ENCODE data around the gene HOXB7.

HOXB7 gene

GRCh38 chr17:48565022-48565554, 45.7 kb downstream of the HOXB7 start:
- DNase-seq: no peak

GRCh38 chr17:48564188-48565021, 46.4 kb downstream of the HOXB7 start:
- peak in 1 of 2 experiments; percentile 48 for DNase-seq

- no peak for DNase-seq
These were observed 47.0 kb downstream of the HOXB7 start for GRCh38 chr17:48563867-48564187.

GRCh38 chr17:48563385-48563838, 47.4 kb downstream of the HOXB7 start:
- no peak for DNase-seq

- no peak for DNase-seq
These were observed 47.9 kb downstream of the HOXB7 start for GRCh38 chr17:48562934-48563333.

- no peak for DNase-seq
These were observed 48.7 kb downstream of the HOXB7 start for GRCh38 chr17:48561884-48562810.

GRCh38 chr17:48559840-48560817, 50.7 kb downstream of the HOXB7 start:
- no peak for DNase-seq

- DNase-seq: no peak
These were observed 51.5 kb downstream of the HOXB7 start for GRCh38 chr17:48559122-48559839.

GRCh38 chr17:48558831-48559121, 52.0 kb downstream of the HOXB7 start:
- DNase-seq: no peak

- DNase-seq: no peak
These were observed 52.6 kb downstream of the HOXB7 start for GRCh38 chr17:48558057-48558830.

All from NCI-H526 (cell line).